GM19043 (cell line): ENCODE data around the gene DCAF6.

ENCODE experiments used
- ATAC-seq: cut with Tn5 transposase; IDR thresholded peaks from one replicate; pipeline ENCODE4 v1.9.1; 2021; ENCODE audit warnings: low read depth; ENCODE audit not compliant: unreplicated experiment

The DCAF6 gene

DNA sequence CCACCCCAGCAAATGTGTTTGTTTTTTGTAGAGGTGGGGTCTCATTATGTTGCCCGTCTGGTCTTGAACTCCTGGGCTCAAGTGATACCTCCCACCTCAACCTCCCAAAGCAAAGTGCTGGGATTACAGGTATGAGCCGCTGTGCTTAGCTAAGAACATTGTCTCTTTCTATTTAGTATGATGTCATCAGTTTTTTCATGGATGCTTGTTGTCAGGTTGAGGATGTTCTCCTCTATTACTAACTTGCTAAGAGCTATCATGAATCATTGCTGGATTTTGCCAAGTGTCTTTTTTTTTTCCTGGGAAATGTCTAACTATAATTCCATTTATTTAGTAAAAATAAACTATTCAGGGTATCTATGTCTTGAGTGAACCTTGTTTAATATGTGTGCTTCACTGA lies 19.4 kb downstream of the DCAF6 start:
- no peak for ATAC-seq

DNA sequence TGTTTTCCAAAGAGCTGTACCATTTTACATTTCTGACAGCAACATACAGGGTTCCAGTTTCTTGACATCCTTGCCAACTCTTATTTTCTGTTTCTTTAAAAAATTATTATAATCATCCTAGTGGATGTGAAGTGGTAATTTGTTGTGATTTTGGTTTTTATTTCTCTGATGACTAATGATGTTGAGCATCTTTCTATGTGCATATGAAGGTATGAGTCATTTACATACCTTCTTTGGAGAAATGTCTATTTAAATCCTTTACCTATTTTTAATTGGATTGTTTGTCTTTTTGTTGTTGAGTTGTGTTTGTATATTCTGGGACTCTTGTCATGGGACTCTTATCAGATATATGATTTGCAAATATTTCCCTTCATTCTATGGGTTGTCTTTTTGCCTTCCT lies 21.2 kb downstream of the DCAF6 start:
- no peak for ATAC-seq

DNA sequence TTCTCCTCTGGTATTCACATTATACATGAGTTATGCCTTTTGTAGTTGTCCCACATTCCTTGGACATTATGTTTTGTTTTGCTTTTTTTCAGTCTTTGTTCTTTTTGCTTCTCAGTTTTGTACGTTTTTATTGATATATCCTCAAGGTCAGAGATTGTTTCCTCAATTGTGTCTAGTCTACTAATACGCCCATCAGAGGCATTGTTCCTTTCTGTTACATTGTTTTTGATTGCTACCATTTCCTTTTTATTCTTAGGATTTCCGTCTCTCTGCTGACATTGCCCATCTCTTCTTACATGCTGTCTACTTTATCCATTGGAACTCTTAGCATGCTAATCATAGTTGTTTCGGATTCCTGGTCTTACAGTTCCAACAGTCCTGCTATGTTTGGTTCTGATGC lies 28.2 kb downstream of the DCAF6 start:
- ATAC-seq: no peak

DNA sequence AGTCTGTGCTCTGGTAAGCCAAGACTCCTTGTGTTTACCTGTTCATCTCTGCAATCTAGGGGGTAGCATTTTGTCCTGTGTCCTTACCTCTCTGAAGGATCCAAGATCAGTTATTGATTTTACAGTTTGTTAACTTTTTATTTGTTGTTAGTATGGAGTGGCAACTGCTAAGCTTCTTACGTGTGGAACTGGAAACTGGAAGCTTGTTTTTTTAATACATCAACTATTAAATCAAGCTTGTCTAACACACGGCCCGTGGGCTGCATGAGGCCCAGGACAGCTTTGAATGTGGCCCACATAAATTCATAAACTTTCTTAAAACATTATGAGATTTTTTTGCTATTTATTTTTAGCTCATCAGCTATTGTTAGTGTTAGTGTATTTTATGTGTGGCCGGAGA lies 29.6 kb downstream of the DCAF6 start:
- ATAC-seq: no peak

DNA sequence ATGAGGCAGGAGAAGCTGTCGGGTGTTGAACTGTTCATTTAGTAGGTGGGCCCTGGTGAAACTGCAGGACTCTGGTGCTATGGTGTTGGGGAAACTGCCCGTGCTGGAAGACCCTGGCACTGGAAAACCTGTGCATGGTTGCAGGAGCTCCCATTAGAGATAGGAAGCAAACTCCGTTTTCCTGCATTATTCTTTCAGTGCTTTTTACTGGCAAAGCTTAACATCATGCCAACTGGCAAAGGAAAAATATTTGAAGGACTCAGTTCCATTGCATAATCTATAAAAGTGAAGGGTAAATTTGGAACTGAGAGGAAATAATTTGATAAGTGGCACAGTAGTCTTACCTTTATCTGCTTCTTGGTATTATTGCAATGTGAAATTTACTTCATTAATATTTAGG lies 32.1 kb downstream of the DCAF6 start:
- ATAC-seq: no peak

DNA sequence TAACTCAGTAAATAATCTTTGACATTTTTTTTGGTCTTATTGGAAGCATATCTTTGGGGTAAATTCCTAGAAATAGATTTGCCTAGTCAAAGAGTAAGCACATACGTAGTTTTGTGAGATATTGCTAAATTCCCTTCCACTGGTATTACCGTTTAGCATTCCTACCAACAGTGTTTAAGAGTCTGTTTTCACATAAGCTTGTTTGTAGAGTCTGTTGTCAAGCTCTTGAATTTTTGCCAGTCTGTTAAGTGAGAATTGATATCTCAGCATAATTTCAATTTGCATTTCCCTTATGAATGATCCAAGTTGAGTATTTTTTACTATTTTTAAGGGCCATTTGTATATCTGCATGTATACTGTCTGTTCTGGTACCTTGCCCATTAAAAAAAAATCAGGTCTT lies 37.3 kb downstream of the DCAF6 start:
- no peak for ATAC-seq

DNA sequence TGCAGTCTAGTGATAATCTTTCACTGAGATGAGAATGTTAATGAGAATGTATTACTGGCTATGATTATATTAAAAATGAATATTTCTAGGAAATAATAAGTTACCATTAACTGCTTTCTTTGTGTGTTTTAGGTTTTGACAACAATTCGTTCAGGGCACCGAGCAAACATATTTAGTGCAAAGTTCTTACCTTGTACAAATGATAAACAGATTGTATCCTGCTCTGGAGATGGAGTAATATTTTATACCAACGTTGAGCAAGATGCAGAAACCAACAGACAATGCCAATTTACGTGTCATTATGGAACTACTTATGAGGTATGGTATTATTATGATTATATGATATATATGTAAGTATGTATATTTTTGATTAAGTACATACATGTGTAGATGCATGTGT lies 38.2 kb downstream of the DCAF6 start:
- ATAC-seq: no peak

DNA sequence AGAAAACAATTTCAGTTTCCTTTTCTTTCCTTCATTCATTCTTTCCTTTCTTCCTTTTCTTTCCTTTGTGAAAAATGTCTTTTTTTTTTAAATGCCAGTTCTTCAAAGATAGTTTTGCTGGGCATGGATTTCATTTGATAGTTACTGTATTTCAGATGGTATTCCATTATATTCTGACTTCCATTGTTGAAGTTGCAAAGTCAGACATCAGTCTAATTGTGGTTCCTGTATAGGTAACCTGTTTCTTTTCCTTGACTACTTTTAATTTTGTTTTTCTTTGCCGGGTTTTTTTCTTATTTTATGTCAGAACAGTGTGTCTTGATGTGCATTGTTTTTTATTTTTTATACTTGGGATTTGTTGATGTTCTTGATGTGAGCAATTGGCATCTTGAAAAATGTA lies 40.8 kb downstream of the DCAF6 start:
- ATAC-seq: no peak

DNA sequence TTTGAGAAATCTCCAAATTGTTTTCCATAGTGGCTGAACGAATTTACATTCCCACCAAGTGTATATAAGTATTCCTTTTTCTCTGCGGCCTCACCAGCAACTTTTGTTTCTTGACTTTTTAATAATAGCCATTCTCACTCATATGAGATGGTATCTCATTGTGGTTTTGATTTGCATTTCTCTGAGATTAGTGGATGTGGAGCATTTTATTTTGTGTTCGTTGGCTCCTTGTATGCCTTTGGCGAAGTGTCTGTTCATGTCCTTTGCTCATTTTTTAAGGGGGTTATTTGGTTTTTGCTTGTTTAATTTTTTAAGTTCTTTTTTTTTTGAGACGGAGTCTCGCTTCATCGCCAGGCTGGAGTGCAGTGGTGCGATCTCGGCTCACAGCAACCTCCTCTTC lies 45.5 kb downstream of the DCAF6 start:
- no peak for ATAC-seq

DNA sequence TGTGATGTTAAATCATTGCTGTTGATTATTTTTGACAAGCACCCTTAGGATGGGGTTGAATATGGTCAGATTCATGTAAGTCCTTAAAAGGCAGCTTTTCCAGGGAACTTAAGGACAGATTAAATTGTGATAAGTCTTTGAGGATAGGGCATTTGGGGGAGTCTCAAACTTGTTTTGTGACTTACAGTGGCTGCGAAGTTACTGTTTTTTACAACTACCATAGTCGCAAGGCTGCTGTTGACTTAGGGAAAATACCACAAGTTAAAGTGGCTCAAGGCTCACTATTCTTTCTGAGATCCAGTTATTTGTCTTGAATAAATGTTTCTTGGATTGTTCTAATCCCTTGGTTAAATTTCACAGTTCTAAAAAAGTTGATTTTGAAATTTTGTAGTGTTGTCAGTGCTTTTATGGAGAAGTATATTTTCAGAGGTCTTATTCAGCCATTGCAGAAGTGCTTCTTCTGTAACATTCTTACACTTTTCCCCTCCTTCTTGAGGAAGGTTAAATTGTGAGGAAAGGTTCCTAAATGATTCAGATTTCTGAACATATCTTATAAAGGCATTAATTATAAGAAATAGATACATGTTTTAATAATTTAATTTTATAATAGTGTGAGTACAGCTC lies 47.4 kb downstream of the DCAF6 start:
- ATAC-seq: no peak

DNA sequence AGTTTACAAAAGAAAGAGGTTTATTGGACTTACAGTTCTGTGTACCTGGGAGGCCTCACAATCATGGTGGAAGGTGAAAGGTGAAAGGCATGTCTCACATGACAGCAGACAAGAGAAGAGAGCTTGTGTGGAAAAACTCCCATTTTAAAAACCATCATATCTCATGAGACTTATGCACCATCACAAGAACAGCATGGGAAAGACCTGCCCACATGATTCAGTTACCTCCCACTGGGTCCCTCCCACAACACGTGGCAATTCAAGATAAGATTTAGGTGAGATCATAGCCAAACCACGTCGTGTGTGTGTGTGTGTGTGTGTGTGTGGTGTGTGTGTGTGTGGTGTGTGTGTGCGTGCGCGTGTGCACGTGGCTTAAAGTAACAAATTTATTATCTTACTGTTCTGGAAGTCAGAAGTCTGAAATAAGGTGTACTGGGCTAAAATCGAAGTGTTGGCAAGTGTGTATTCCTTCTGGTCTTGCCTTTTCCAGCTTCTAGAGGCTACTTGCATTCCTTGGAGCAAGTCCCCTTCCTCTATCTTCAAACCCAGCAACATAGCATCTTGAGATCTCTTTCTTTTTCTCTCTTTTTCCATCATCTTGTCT lies 48.5 kb downstream of the DCAF6 start:
- no peak for ATAC-seq

DNA sequence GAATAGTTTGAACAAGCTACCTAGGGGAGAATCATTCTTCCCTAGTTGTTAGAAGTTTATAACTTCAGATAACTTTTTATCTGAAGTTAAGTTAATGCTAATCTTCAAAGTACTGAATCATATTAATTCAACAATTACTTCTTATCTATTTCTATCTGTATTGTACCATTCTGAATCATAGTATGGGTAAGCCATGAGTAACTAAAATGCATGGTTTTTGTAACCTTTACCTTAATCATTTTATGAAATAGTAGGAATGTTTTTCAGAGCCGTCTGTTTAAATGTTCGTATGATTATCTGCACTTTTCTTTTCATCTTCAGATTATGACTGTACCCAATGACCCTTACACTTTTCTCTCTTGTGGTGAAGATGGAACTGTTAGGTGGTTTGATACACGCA lies 50.7 kb downstream of the DCAF6 start:
- no peak for ATAC-seq

DNA sequence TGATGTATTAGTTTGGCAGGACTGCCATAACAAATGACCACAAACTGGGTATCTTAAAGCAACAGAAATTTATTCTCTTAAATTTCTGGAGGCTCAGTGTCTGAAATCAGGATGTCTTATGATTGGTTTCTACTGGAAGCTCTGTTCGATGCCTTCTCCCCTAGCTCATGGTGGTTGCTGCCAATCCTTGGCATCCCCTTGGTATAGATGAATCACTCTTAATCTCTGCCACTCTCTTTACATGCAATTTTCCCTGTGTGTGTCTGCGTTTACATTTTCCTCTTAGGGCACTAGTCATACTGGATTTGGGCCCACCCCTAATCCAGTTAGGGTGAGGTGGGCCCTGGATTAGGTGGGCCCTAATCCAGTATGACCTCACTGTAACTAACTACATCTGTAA lies 55.1 kb downstream of the DCAF6 start:
- no peak for ATAC-seq

DNA sequence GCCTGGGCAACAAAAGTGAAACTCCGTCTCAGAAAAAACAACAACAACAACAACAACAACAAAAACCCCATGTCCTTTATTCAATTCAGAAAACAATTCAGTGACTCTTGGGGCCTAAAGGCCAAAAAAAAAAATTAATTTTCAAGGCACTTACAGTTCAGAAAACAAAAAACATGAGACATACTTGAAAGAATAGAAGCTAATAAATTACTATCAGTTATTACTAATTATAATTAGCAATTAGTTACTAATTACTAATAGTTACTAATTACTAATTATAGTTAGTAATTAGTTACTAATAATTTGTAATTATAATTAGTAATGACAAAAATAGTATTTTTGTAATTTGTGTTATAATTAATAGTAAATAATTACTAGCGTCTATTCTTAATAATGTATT lies 57.2 kb downstream of the DCAF6 start:
- ATAC-seq: no peak

DNA sequence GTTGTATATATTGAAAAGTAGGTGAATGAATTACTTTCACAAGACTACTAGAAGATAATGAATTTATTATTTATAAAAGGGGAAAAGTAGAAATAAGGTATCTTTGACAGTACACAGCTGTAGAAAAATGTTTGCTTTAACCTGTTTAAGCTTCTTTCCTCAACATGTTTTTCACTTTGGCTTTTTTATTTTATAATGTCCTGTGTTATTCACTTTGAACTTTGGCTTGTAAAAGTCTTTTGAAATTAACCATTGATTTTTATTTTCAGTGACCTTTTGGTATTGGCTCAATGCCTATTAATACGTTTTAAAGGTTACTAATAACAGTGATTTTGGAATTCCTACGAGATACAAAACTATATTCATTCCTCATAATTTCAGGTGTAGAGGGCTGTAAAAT lies 58.1 kb downstream of the DCAF6 start:
- ATAC-seq: no peak

DNA sequence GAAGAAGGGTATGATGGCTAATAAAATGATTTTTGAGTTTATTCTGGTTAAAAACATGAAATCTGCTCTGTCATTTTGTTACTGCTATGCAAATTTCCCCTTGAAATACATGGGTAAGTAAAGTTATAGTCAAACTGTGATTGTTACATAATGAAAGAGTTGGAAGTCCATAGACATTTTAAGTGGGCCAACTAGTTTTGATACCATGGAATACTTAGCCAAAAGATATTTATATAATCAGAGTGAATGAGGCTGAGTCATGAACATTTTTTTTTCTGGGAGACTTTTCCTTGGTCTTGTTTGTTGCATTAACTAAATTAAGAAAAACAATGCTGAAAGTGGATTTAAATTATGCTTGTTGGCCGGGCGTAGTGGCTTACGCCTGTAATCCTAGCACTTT lies 58.6 kb downstream of the DCAF6 start:
- no peak for ATAC-seq

DNA sequence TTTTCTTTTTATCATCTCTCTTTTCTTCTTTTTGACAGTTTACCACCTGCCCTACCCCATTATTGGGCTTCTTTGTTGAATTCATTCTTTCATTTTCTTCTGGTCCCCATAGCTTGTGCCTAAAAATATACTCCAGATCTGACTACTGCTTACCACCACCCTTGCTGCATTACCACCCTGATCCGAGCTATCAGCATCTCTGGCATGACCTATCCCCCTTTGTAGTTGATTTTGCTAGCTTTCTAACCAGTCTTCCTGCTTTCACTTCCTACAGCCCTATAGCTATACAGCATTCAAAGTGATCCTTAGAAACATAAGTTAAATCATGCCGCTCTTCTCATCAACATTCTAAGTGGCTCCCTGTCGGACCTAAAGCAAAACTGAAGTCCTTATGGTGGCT lies 59.8 kb downstream of the DCAF6 start:
- no peak for ATAC-seq

DNA sequence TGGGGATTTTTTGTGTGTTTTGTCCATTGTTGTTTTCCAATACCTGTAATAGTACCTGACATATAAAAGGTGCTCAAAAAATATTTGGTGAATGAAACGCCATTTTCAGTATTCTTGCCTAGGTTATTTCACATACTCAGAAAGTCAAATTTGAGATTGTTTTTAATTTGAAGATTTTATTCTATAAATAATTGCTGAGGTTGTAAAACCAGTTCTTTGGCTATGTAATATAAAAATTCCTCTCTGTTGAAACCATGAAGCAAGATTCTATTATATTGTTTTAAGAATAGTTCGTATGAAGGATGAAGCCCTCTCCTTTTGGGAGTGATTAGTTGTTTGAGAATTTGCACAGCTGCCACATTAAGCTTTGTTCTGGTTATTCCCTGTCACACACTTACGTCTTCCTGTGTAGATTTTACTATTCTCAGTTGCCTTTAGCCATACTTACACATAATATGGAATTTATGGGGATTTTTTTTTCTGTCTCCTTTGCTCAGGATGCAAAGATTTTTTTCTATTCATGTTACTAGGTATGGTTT lies 60.6 kb downstream of the DCAF6 start:
- ATAC-seq: no peak

DNA sequence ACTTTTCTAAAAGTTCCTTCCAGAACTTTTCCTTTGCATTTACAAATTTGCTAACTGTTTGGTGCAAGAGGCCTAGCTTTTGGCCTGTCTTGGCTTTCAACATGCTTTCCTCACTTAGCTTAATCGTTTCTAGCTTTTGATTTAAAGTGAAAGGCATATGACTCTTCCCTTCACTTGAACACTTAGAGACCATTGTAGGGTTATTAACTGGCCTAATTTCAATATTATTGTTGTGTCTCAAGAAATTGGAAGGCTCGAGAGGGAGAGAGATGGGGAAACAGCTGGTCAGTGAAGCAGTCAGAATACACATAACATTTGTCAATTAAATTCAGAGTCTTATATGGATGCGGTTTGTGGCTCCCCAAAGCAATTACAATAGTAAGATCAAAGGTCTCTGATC lies 63.4 kb downstream of the DCAF6 start:
- no peak for ATAC-seq

DNA sequence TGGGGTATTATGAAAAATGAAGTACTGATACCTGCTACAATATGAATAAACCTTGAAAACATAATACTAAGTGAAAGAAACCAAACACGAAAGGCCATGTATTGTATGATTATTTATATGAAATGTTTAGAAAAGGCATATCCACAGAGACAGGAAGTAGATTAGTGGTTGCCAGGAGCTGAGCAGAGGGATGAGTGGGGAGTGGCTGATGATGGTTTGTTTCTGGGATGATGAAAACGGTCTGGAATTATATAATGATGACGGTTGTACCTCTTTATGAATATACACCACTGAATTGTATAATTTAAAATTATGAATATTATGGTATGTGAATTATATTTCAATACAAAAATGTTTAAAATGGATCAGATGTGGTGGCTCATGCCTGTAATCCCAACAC lies 64.2 kb downstream of the DCAF6 start:
- ATAC-seq: no peak

DNA sequence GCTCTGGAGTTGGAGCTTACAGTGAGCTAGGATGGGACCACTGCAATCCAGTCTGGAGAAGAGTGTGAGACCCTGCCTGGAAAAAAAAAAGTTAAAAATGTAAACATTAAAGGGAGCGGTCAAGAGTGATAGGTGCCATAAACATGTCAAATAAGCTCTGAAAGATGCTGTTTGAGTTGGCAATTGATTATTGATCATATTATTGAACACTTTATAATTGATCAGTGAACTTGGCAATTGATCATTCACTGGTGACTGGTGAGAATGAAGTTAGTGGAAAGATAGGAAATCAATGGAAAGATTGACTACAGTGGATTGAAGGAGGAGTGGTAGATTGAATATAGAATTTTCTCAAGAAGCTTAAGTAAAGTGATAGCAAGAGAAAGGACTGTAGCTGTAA lies 64.7 kb downstream of the DCAF6 start:
- no peak for ATAC-seq

DNA sequence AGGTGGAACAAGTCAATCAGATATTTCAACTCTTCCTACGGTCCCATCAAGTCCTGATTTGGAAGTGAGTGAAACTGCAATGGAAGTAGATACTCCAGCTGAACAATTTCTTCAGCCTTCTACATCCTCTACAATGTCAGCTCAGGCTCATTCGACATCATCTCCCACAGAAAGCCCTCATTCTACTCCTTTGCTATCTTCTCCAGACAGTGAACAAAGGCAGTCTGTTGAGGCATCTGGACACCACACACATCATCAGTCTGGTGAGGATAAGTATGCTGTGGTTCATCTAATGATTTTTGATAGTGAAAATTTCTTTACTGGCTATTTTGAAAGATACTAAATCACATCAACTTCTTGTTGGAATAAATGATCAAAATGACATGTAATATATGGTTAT lies 68.0 kb downstream of the DCAF6 start:
- no peak for ATAC-seq

DNA sequence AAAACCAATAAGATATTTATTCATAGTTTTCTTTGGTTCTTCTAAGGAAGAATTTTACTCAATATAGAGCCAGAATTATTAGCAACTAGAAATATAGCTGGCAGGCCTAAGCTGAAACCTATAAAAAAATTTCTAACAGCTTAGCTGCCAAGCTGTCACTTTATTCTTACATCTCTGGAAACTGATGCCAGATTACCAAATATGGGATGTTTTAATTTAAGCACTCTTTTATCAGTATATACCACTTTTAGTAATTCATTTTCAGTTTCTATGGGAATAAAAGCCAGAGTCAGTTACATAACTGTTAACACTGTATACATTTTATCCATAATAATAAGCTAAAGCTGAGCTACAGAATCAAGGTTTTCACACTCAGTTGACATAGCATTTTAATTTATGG lies 69.0 kb downstream of the DCAF6 start:
- no peak for ATAC-seq
